WTC11 (cell line): ENCODE data around the gene CCL13. TPM values are rescaled to one million over a fixed set of nuclear protein-coding genes. Genes with fewer than 3 reads are reported as not detected.

Experiments
- ATAC-seq: fragments of 200-7000 bp; cut with Tn5 transposase; 2 replicates; pipeline ENCODE4 v1.10.0; 2021; ENCODE audit warnings: mild to moderate bottlenecking, moderate library complexity
- CTCF ChIA-PET: fragments of 300-600 bp; sonication (Branson Sonifier 250); formaldehyde crosslinking; loops from one replicate; lab custom pipeline; 2021; ENCODE audit warnings: antibody characterized with exemption; lab: Charles Lee
- POLR2A ChIA-PET: fragments of 350-600 bp; sonication (Branson Sonifier 250); formaldehyde crosslinking; loops from one replicate; lab custom pipeline; 2021; ENCODE audit warnings: antibody characterized with exemption; lab: Charles Lee
- DNase-seq: peaks from one replicate; pipeline ENCODE4 v3.0.0; 2021; ENCODE audit warnings: low spot score
- H3K27ac Mint-ChIP-seq: 2 replicates; pipeline ENCODE4 v1.8.0; 2021; ENCODE audit warnings: mixed read lengths
- H3K27me3 Mint-ChIP-seq: 2 replicates; pipeline ENCODE4 v1.8.0; 2021; ENCODE audit warnings: low read depth, mild to moderate bottlenecking, moderate library complexity, mixed read lengths
- H3K36me3 Mint-ChIP-seq: 2 replicates; pipeline ENCODE4 v1.8.0; 2021; ENCODE audit warnings: mixed read lengths
- H3K4me1 Mint-ChIP-seq: 2 replicates; pipeline ENCODE4 v1.8.0; 2022; ENCODE audit warnings: mixed read lengths
- H3K4me3 Mint-ChIP-seq: 2 replicates; pipeline ENCODE4 v1.8.0; 2021; ENCODE audit warnings: mild to moderate bottlenecking, moderate library complexity, mixed read lengths
- H3K9me3 Mint-ChIP-seq: 2 replicates; pipeline ENCODE4 v1.8.0; 2021; ENCODE audit warnings: mixed read lengths
- ATF1 ChIP-seq: sonication (generic); formaldehyde crosslinking; IDR thresholded peaks from 2 replicates; pipeline ENCODE4 v1.8.1; 2023; ENCODE audit warnings: mild to moderate bottlenecking, moderate library complexity, missing genetic modification reagents
- ELF4 ChIP-seq: sonication (generic); formaldehyde crosslinking; IDR thresholded peaks from 2 replicates; pipeline ENCODE4 v1.8.1; 2022; ENCODE audit warnings: low read depth, mild to moderate bottlenecking, moderate library complexity, missing genetic modification reagents
- ESRRA ChIP-seq: sonication (generic); formaldehyde crosslinking; IDR thresholded peaks from 2 replicates; pipeline ENCODE4 v1.8.1; 2022; ENCODE audit warnings: mild to moderate bottlenecking, missing genetic modification reagents, borderline replicate concordance
- JUN ChIP-seq: sonication (generic); formaldehyde crosslinking; IDR thresholded peaks from 2 replicates; pipeline ENCODE4 v1.8.0; 2023; ENCODE audit warnings: mild to moderate bottlenecking, missing genetic modification reagents
- MAX ChIP-seq: sonication (generic); formaldehyde crosslinking; IDR thresholded peaks from 2 replicates; pipeline ENCODE4 v1.8.0; 2022; ENCODE audit warnings: mild to moderate bottlenecking, missing genetic modification reagents
- NFE2L1 ChIP-seq: sonication (generic); formaldehyde crosslinking; IDR thresholded peaks from 2 replicates; pipeline ENCODE4 v1.8.1; 2023; ENCODE audit warnings: missing genetic modification reagents
- PRDM15 ChIP-seq: sonication (generic); formaldehyde crosslinking; IDR thresholded peaks from 2 replicates; pipeline ENCODE4 v1.8.0; 2022; ENCODE audit warnings: missing genetic modification reagents
- TCF7 ChIP-seq: sonication (generic); formaldehyde crosslinking; IDR thresholded peaks from 2 replicates; pipeline ENCODE4 v1.8.0; 2022; ENCODE audit warnings: mild to moderate bottlenecking, low read depth, missing genetic modification reagents, moderate library complexity
- ZNF219 ChIP-seq: sonication (generic); formaldehyde crosslinking; IDR thresholded peaks from 2 replicates; pipeline ENCODE4 v1.8.0; 2023; ENCODE audit warnings: missing genetic modification reagents, mild to moderate bottlenecking, borderline replicate concordance
- ZNF281 ChIP-seq: sonication (generic); formaldehyde crosslinking; IDR thresholded peaks from 2 replicates; pipeline ENCODE4 v1.8.0; 2023; ENCODE audit warnings: mild to moderate bottlenecking, missing genetic modification reagents
- ZNF317 ChIP-seq: sonication (generic); formaldehyde crosslinking; IDR thresholded peaks from 2 replicates; pipeline ENCODE4 v1.8.1; 2023; ENCODE audit warnings: low read depth, mild to moderate bottlenecking, moderate library complexity, missing genetic modification reagents, borderline replicate concordance
- total RNA-seq: library from RNA; stranded (reverse); gene quantifications from 3 replicates; pipeline ENCODE4 v1.2.3, GENCODE V29; 2021
- TF ChIP-seq, protein P1 (sequence below): sonication (generic); formaldehyde crosslinking; IDR thresholded peaks from 2 replicates; pipeline ENCODE4 v1.8.1; 2022; ENCODE audit warnings: mild to moderate bottlenecking, moderate library complexity, missing genetic modification reagents
- TF ChIP-seq, protein P2 (sequence below): sonication (generic); formaldehyde crosslinking; IDR thresholded peaks from 2 replicates; pipeline ENCODE4 v1.8.1; 2022; ENCODE audit warnings: low read depth, missing genetic modification reagents, borderline replicate concordance
- TF ChIP-seq, protein P3 (sequence below): fragments of 250-450 bp; sonication (Bioruptor Pico); IDR thresholded peaks from 2 replicates; pipeline ENCODE4 v1.8.0; 2021; ENCODE audit warnings: mild to moderate bottlenecking
- TF ChIP-seq, protein P4 (sequence below): fragments of 250-450 bp; sonication (Bioruptor Pico); conservative IDR thresholded peaks from 2 replicates; pipeline ENCODE4 v1.9.0; 2021; ENCODE audit warnings: mild to moderate bottlenecking
- TF ChIP-seq, protein P5 (sequence below): sonication (generic); formaldehyde crosslinking; IDR thresholded peaks from 2 replicates; pipeline ENCODE4 v1.8.1; 2022; ENCODE audit warnings: missing genetic modification reagents, borderline replicate concordance

CCL13 gene
- total RNA-seq, 1 experiment from 2014 or later, result not detected

GRCh38 chr17:34311291-34311690, 45.0 kb upstream of the CCL13 start:
- no peaks in the 10 kb centered on the region for H3K36me3 Mint-ChIP-seq
- peaks cover 18% of the 10 kb centered on the region for H3K27me3 Mint-ChIP-seq
- peaks cover 5% of the 10 kb centered on the region for H3K4me1 Mint-ChIP-seq
- POLR2A ChIA-PET, result no interaction called here
- no peak for ATAC-seq
- CTCF ChIA-PET, result interaction anchor here (12.7 kb wide), 1 partner anchor 50 kb away, joined by 166 read pairs; the partner anchor contains the start of gene CCL1
- no peak overlapping the region for H3K27ac Mint-ChIP-seq
- H3K4me3 Mint-ChIP-seq, result no peak overlapping the region
- DNase-seq, result no peak
- no peak for TF ChIP-seq ZNF281
- TF ChIP-seq JUN (CRISPR knock-in tag), result no peak
- TF ChIP-seq, protein P1, sequence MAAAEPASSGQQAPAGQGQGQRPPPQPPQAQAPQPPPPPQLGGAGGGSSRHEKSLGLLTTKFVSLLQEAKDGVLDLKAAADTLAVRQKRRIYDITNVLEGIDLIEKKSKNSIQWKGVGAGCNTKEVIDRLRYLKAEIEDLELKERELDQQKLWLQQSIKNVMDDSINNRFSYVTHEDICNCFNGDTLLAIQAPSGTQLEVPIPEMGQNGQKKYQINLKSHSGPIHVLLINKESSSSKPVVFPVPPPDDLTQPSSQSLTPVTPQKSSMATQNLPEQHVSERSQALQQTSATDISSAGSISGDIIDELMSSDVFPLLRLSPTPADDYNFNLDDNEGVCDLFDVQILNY (CRISPR knock-in tag), result no peak
- H3K9me3 Mint-ChIP-seq, result no peaks in the 10 kb centered on the region

DNA sequence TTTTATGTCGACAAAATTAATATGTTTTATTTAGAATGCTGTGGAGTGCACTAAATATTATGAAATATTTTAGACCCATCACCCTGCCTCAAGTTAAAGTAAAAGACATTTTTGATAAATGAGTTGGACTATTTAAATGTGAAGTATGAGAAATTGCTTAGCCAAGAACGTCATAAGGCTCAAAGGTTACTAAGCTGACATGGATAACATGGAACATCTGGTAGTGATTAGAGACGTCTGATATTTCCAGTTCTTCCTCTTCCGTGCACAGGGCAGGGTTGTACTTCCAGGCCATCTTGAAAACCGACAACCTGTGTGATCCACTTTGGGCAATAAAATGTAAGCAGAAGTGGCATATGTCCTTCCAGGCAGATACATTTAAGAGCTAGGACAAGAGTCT, 44.2 kb upstream of the CCL13 start:
- peaks cover 18% of the 10 kb centered on the region for H3K27me3 Mint-ChIP-seq

GRCh38 chr17:34313164-34313563, 43.1 kb upstream of the CCL13 start:
- ChIA-PET CTCF (interaction anchor here (12.7 kb wide), 1 partner anchor 48 kb away, joined by 166 read pairs; the partner anchor contains the start of gene CCL1), POLR2A (no interaction called here)
- Mint-ChIP-seq H3K27ac (no peak overlapping the region), H3K4me1 (no peaks in the 10 kb centered on the region), H3K27me3 (peaks cover 18% of the 10 kb centered on the region), H3K4me3 (no peak overlapping the region), H3K9me3 (no peaks in the 10 kb centered on the region), H3K36me3 (no peaks in the 10 kb centered on the region)
- DNase-seq (no peak), ATAC-seq (no peak)
- no peak for TF ChIP-seq ZNF317 (CRISPR knock-in tag)
- no peak for TF ChIP-seq ATF1
- TF ChIP-seq, protein P2, sequence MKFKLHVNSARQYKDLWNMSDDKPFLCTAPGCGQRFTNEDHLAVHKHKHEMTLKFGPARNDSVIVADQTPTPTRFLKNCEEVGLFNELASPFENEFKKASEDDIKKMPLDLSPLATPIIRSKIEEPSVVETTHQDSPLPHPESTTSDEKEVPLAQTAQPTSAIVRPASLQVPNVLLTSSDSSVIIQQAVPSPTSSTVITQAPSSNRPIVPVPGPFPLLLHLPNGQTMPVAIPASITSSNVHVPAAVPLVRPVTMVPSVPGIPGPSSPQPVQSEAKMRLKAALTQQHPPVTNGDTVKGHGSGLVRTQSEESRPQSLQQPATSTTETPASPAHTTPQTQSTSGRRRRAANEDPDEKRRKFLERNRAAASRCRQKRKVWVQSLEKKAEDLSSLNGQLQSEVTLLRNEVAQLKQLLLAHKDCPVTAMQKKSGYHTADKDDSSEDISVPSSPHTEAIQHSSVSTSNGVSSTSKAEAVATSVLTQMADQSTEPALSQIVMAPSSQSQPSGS (CRISPR knock-in tag), result no peak
- no peak for TF ChIP-seq PRDM15 (CRISPR knock-in tag)
- TF ChIP-seq ELF4 (CRISPR knock-in tag), result no peak
- no peak for TF ChIP-seq ESRRA
- TF ChIP-seq, protein P3, sequence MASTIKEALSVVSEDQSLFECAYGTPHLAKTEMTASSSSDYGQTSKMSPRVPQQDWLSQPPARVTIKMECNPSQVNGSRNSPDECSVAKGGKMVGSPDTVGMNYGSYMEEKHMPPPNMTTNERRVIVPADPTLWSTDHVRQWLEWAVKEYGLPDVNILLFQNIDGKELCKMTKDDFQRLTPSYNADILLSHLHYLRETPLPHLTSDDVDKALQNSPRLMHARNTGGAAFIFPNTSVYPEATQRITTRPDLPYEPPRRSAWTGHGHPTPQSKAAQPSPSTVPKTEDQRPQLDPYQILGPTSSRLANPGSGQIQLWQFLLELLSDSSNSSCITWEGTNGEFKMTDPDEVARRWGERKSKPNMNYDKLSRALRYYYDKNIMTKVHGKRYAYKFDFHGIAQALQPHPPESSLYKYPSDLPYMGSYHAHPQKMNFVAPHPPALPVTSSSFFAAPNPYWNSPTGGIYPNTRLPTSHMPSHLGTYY, result no peak

More for the DNA sequence above, 44.2 kb upstream of the CCL13 start:
- Mint-ChIP-seq H3K9me3 (no peaks in the 10 kb centered on the region), H3K27ac (no peak overlapping the region), H3K4me1 (no peaks in the 10 kb centered on the region), H3K36me3 (no peaks in the 10 kb centered on the region), H3K4me3 (no peak overlapping the region)
- POLR2A ChIA-PET, result no interaction called here
- CTCF ChIA-PET, result interaction anchor here (12.7 kb wide), 1 partner anchor 49 kb away, joined by 166 read pairs; the partner anchor contains the start of gene CCL1
- no peak for DNase-seq
- TF ChIP-seq NFE2L1 (CRISPR knock-in tag), result no peak
- TF ChIP-seq, protein P4, sequence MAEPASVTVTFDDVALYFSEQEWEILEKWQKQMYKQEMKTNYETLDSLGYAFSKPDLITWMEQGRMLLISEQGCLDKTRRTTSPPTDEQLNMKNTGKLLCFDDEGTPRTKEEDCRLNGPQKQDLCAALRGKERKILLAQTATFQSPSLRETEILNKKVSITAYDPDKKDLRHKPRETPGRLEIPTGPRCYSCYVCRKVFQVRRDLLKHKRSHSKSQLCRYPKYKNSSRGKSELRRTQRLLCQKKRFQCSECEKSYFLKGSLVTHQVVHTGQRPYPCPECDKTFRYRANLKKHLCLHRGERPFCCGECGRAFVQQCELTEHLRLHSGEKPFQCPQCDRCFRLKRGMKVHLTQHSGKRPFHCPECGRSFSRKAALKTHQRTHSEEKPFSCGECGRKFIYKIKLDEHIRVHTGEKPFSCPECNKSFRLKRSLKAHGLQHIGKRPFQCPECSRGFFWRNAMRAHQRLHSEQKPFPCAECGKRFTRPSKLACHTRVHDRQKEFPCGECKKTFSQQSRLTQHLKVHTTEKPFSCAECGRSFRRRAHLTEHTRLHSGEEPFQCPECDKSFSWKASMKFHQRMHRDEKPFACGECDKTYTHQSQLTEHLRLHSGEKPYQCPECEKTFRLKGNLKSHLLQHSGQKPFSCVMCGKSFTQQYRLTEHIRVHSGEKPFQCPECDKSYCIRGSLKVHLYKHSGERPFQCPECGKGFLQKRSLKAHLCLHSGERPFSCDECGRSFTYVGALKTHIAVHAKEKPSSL (CRISPR knock-in tag), result no peak
- TF ChIP-seq TCF7 (CRISPR knock-in tag), result no peak
- TF ChIP-seq, protein P5, sequence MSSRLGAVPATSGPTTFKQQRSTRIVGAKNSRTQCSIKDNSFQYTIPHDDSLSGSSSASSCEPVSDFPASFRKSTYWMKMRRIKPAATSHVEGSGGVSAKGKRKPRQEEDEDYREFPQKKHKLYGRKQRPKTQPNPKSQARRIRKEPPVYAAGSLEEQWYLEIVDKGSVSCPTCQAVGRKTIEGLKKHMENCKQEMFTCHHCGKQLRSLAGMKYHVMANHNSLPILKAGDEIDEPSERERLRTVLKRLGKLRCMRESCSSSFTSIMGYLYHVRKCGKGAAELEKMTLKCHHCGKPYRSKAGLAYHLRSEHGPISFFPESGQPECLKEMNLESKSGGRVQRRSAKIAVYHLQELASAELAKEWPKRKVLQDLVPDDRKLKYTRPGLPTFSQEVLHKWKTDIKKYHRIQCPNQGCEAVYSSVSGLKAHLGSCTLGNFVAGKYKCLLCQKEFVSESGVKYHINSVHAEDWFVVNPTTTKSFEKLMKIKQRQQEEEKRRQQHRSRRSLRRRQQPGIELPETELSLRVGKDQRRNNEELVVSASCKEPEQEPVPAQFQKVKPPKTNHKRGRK (CRISPR knock-in tag), result no peak
- TF ChIP-seq ZNF219 (CRISPR knock-in tag), result no peak
- no peak for TF ChIP-seq MAX (CRISPR knock-in tag)
- no peak for ATAC-seq
